ENCODE data around the gene SELENOT. TPM values are rescaled to one million over a fixed set of nuclear protein-coding genes. Genes with fewer than 3 reads are reported as not detected.

Gene SELENOT
- total and polyA plus RNA-seq, 2 donors from 2014 or later: 116 to 120 TPM

DNA sequence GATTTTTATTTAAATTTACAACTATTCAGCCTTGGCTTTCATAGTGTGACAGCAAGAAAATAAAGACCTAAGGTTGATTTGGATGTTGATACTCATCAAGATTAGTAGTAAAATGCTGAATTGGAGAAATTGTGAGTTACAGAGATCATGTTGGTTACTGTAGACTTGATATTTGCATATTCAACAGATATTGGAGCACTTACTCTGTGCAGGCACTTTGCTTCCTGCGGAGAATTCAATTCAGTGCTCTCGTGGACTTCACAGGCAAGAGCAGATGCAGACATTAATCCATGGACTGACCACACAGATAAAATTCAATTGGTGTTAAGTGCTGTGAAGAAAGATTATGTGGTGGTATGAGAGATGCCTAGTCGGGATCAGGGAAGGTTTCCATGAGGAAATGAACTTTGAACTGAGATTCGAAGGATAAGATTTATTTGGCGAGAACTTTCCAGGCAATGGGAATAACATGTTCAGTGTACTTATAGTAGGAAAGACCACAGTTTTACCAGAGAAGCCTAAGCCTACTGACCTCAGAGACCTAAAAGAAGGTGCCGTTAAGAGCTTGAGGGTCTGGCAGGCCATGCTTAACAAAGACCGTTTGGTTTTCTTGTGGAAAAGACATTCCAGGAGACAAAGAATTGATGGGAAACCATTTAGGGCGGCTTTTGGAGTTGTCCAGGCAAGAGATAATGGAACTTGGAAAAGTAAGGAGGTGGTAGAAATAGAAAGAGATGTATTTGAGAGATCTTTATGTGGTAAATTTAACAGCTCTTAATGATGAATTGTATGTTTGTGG lies 4.3 kb downstream of the SELENOT start:
- no peak overlapping the region for H3K4me3 ChIP-seq (ENCODE audit: low read length in 3 of 3)
- no peaks in the 10 kb centered on the region for H3K9me3 ChIP-seq (ENCODE audit: control insufficient read depth in 2 of 3, insufficient read depth in 1 of 3, low read length in 3 of 3)
- no peaks in the 10 kb centered on the region for H3K27me3 ChIP-seq (ENCODE audit: control insufficient read depth, insufficient read depth, low read length)
- H3K27ac ChIP-seq (ENCODE audit: low read depth in 2 of 2, low read length in 2 of 2): no peak overlapping the region
- FAIRE-seq (no peak), DNase-seq (no peak)
- no peak overlapping the region for H3K9ac ChIP-seq (ENCODE audit: low read length in 3 of 3)
- intact Hi-C loops (cut with DNase I): no loop called here
- H3K36me3 ChIP-seq (ENCODE audit: control insufficient read depth in 2 of 3, insufficient read depth in 3 of 3, low read length in 3 of 3): no peaks in the 10 kb centered on the region
- TF ChIP-seq, protein P1, sequence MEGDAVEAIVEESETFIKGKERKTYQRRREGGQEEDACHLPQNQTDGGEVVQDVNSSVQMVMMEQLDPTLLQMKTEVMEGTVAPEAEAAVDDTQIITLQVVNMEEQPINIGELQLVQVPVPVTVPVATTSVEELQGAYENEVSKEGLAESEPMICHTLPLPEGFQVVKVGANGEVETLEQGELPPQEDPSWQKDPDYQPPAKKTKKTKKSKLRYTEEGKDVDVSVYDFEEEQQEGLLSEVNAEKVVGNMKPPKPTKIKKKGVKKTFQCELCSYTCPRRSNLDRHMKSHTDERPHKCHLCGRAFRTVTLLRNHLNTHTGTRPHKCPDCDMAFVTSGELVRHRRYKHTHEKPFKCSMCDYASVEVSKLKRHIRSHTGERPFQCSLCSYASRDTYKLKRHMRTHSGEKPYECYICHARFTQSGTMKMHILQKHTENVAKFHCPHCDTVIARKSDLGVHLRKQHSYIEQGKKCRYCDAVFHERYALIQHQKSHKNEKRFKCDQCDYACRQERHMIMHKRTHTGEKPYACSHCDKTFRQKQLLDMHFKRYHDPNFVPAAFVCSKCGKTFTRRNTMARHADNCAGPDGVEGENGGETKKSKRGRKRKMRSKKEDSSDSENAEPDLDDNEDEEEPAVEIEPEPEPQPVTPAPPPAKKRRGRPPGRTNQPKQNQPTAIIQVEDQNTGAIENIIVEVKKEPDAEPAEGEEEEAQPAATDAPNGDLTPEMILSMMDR (IDR thresholded peaks at IDR 0.05; ENCODE audit: borderline replicate concordance, extremely low read depth, insufficient read depth): no peak
- H3K4me1 ChIP-seq (ENCODE audit: control insufficient read depth in 2 of 3, insufficient read depth in 2 of 3, low read depth in 1 of 3, low read length in 3 of 3): peaks cover 0 to 10% (median 9%) of the 10 kb centered on the region in 3 donors

DNA sequence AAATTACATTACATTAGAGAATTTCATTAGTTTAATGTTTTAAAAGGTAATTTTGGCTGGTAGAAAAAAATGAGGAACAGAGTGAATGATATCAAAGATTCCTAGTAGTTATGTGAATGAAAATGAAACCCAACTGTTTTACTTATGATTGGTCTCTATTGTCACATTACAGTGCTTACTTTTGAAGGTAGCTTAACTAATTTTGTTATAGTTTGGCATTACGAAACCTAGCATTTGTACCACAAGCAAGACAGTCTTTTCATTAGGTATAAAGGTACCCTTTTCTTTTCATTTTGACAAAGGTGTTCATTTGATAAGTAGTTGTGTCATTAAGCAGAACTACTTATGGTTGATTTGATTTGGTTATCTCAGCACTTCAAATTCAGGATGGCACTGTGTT lies 6.9 kb downstream of the SELENOT start:
- no peaks in the 10 kb centered on the region for H3K27me3 ChIP-seq (ENCODE audit: control insufficient read depth, insufficient read depth, low read length)
- TF ChIP-seq, protein P1 (IDR thresholded peaks at IDR 0.05; ENCODE audit: borderline replicate concordance, extremely low read depth, insufficient read depth): no peak
- no peak overlapping the region for H3K9ac ChIP-seq (ENCODE audit: low read length in 3 of 3)
- DNase-seq: no peak
- intact Hi-C loops (cut with DNase I): no loop called here
- no peak for FAIRE-seq
- H3K27ac ChIP-seq (ENCODE audit: low read depth in 2 of 2, low read length in 2 of 2): no peak overlapping the region
- peaks cover 0 to 11% (median 10%) of the 10 kb centered on the region in 3 donors for H3K4me1 ChIP-seq (ENCODE audit: control insufficient read depth in 2 of 3, insufficient read depth in 2 of 3, low read depth in 1 of 3, low read length in 3 of 3)
- H3K9me3 ChIP-seq (ENCODE audit: control insufficient read depth in 2 of 3, insufficient read depth in 1 of 3, low read length in 3 of 3): no peaks in the 10 kb centered on the region
- no peak overlapping the region for H3K4me3 ChIP-seq (ENCODE audit: low read length in 3 of 3)
- H3K36me3 ChIP-seq (ENCODE audit: control insufficient read depth in 2 of 3, insufficient read depth in 3 of 3, low read length in 3 of 3): no peaks in the 10 kb centered on the region

DNA sequence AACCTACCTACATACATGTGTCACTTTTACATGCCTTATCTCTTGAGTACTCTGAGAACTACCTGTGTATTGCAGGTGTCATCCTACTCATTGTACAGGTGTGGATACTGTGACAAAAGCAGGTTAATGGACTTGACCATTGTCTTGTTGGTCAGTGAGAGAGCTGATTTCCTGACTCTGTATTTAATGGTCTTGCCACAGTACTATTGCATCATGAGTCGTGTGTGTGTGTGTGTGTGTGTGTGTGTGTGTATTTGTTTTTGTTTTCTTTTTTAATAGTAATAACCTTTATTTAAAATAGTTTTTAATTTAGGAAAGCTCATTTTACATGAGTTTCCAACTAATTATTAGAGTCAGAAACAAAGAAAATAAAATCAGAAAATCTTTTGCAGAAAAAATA lies 7.7 kb downstream of the SELENOT start:
- Histone ChIP-seq H3K36me3 (ENCODE audit: control insufficient read depth in 2 of 3, insufficient read depth in 3 of 3, low read length in 3 of 3) (no peaks in the 10 kb centered on the region), H3K9me3 (ENCODE audit: control insufficient read depth in 2 of 3, insufficient read depth in 1 of 3, low read length in 3 of 3) (no peaks in the 10 kb centered on the region), H3K27me3 (ENCODE audit: control insufficient read depth, insufficient read depth, low read length) (no peaks in the 10 kb centered on the region), H3K4me3 (ENCODE audit: low read length in 3 of 3) (no peak overlapping the region), H3K4me1 (ENCODE audit: control insufficient read depth in 2 of 3, insufficient read depth in 2 of 3, low read depth in 1 of 3, low read length in 3 of 3) (peaks cover 0 to 10% (median 8%) of the 10 kb centered on the region in 3 donors), H3K9ac (ENCODE audit: low read length in 3 of 3) (no peak overlapping the region), H3K27ac (ENCODE audit: low read depth in 2 of 2, low read length in 2 of 2) (no peak overlapping the region)
- intact Hi-C loops (cut with DNase I): no loop called here
- FAIRE-seq (no peak), DNase-seq (no peak)
- TF ChIP-seq, protein P1 (IDR thresholded peaks at IDR 0.05; ENCODE audit: borderline replicate concordance, extremely low read depth, insufficient read depth): no peak

All from kidney (tissue), 14 donors.